Endodermal cell (in vitro differentiated cells): ENCODE data around the gene SDSL. TPM values are rescaled to one million over a fixed set of nuclear protein-coding genes. Genes with fewer than 3 reads are reported as not detected.

Experiments
- DNase-seq: peaks from one replicate; pipeline ENCODE4 v3.0.0-alpha.2; 2017
- H3K27ac ChIP-seq: 2 replicates; pipeline ENCODE4 v1.5.1; 2013; ENCODE audit warnings: mild to moderate bottlenecking, low read depth, low read length, moderate library complexity
- H3K27me3 ChIP-seq: 2 replicates; pipeline ENCODE4 v1.6.1; 2013; ENCODE audit warnings: mild to moderate bottlenecking, low read length, moderate library complexity; ENCODE audit not compliant: insufficient read depth, control insufficient read depth, poor library complexity, severe bottlenecking
- H3K36me3 ChIP-seq: 2 replicates; pipeline ENCODE4 v1.7.0; 2013; ENCODE audit warnings: mild to moderate bottlenecking, low read length, moderate library complexity; ENCODE audit not compliant: control insufficient read depth, insufficient read depth
- H3K4me1 ChIP-seq: one replicate; pipeline ENCODE4 v1.7.0; 2013; ENCODE audit warnings: low read length; ENCODE audit not compliant: control insufficient read depth, insufficient read depth
- H3K4me3 ChIP-seq: 2 replicates; pipeline ENCODE4 v1.5.1; 2013; ENCODE audit warnings: mild to moderate bottlenecking, low read length, moderate library complexity
- H3K9ac ChIP-seq: 2 replicates; pipeline ENCODE4 v1.6.1; 2013; ENCODE audit warnings: mild to moderate bottlenecking, low read length, moderate library complexity; ENCODE audit not compliant: poor library complexity, severe bottlenecking; ENCODE audit errors: extremely low read depth
- H3K9me3 ChIP-seq: 2 replicates; pipeline ENCODE4 v1.6.1; 2013; ENCODE audit warnings: mild to moderate bottlenecking, low read length, moderate library complexity; ENCODE audit not compliant: control insufficient read depth
- H3K27ac Mint-ChIP-seq: 2 replicates; pipeline ENCODE4 v1.8.0; 2020; ENCODE audit warnings: mixed read lengths
- H3K27me3 Mint-ChIP-seq: 2 replicates; pipeline ENCODE4 v1.8.0; 2021; ENCODE audit warnings: mild to moderate bottlenecking, mixed read lengths; ENCODE audit not compliant: insufficient read depth
- H3K36me3 Mint-ChIP-seq: 2 replicates; pipeline ENCODE4 v1.8.0; 2020; ENCODE audit warnings: low read depth, mixed read lengths
- H3K4me1 Mint-ChIP-seq: 2 replicates; pipeline ENCODE4 v1.8.0; 2020; ENCODE audit warnings: mixed read lengths
- H3K4me3 Mint-ChIP-seq: 2 replicates; pipeline ENCODE4 v1.8.0; 2020; ENCODE audit warnings: mild to moderate bottlenecking, moderate library complexity, mixed read lengths
- H3K9me3 Mint-ChIP-seq: 2 replicates; pipeline ENCODE4 v1.8.0; 2020; ENCODE audit warnings: mild to moderate bottlenecking, mixed read lengths
- CTCF ChIP-seq: fragments of 200-600 bp; sonication (generic); conservative IDR thresholded peaks from 2 replicates; pipeline ENCODE4 v1.5.0; 2021; ENCODE audit warnings: antibody characterized with exemption, mild to moderate bottlenecking
- WGBS, 2 experiments: methylation state at CpG; one replicate each; pipeline versions ENCODE4 v1.1.5 to v1.1.7; 2013; ENCODE audit warnings: missing lambda C conversion rate in 2 of 2, mixed read lengths in 1 of 2; ENCODE audit not compliant: insufficient coverage in 1 of 2, insufficient read length in 1 of 2; 5-methylcytosine and 5-hydroxymethylcytosine counted together
- total RNA-seq, 2 donors: library from RNA; stranded (reverse); fragmentation: NEBNext Ultra II Directional in 1 of 2; extraction: Animal tissue kit (Norgen Biotek cat#: 25700) in 1 of 2; gene quantifications; 2 replicates in 1 of 2; 3 replicates in 1 of 2; pipeline ENCODE4 v1.2.1, GENCODE V29; 2021

Gene SDSL
- total RNA-seq, 2 donors from 2014 or later, result 2.4 to 5.7 TPM

GRCh38 chr12:113475451-113476175 lies 53.4 kb downstream of the SDSL start:
- H3K36me3 Mint-ChIP-seq, result no peaks in the 10 kb centered on the region
- H3K4me1 Mint-ChIP-seq, result peaks cover 39% of the 10 kb centered on the region
- peaks cover 14% of the 10 kb centered on the region for H3K4me1 ChIP-seq
- peaks cover 98% of the 10 kb centered on the region for H3K27me3 ChIP-seq
- H3K9me3 ChIP-seq, result no peaks in the 10 kb centered on the region
- H3K4me3 Mint-ChIP-seq, result peak overlapping the region; percentile 23
- peaks cover 98% of the 10 kb centered on the region for H3K27me3 Mint-ChIP-seq
- no peak for TF ChIP-seq CTCF
- H3K9ac ChIP-seq, result no peak overlapping the region
- no peak overlapping the region for H3K27ac Mint-ChIP-seq
- no peaks in the 10 kb centered on the region for H3K36me3 ChIP-seq
- 0 to 2% methylated on average over 18 to 50 of the region's 50 CpGs for WGBS, 2 experiments
- H3K9me3 Mint-ChIP-seq, result no peaks in the 10 kb centered on the region
- DNase-seq, result peak; percentile 65
- H3K4me3 ChIP-seq, result peak overlapping the region; percentile 66
- H3K27ac ChIP-seq, result no peak overlapping the region

- Histone ChIP-seq H3K9ac (no peak overlapping the region), H3K36me3 (no peaks in the 10 kb centered on the region), H3K4me1 (peaks cover 11% of the 10 kb centered on the region), H3K27me3 (peaks cover 98% of the 10 kb centered on the region), H3K4me3 (peak overlapping the region; percentile 66), H3K27ac (no peak overlapping the region), H3K9me3 (no peaks in the 10 kb centered on the region)
- no peak for TF ChIP-seq CTCF
- Mint-ChIP-seq H3K4me1 (peaks cover 36% of the 10 kb centered on the region), H3K27me3 (peaks cover 98% of the 10 kb centered on the region), H3K4me3 (peak overlapping the region; percentile 23), H3K27ac (no peak overlapping the region), H3K9me3 (no peaks in the 10 kb centered on the region), H3K36me3 (no peaks in the 10 kb centered on the region)
- peak; percentile 72 for DNase-seq
- 1% methylated on average over 12 to 57 of the region's 58 CpGs for WGBS, 2 experiments
These were observed 54.2 kb downstream of the SDSL start for GRCh38 chr12:113476176-113476986.

GRCh38 chr12:113477171-113477841 lies 55.1 kb downstream of the SDSL start:
- H3K27ac Mint-ChIP-seq, result no peak overlapping the region
- DNase-seq, result peak; percentile 85
- no peaks in the 10 kb centered on the region for H3K36me3 Mint-ChIP-seq
- Histone ChIP-seq H3K27ac (no peak overlapping the region), H3K27me3 (peaks cover 96% of the 10 kb centered on the region), H3K9ac (no peak overlapping the region), H3K36me3 (no peaks in the 10 kb centered on the region), H3K4me3 (no peak overlapping the region), H3K4me1 (peaks cover 11% of the 10 kb centered on the region), H3K9me3 (no peaks in the 10 kb centered on the region)
- peaks cover 36% of the 10 kb centered on the region for H3K4me1 Mint-ChIP-seq
- WGBS, 2 experiments, result 5 to 13% methylated on average over 6 to 7 of the region's 7 CpGs
- H3K27me3 Mint-ChIP-seq, result peaks cover 96% of the 10 kb centered on the region
- no peak overlapping the region for H3K4me3 Mint-ChIP-seq
- no peak for TF ChIP-seq CTCF
- H3K9me3 Mint-ChIP-seq, result no peaks in the 10 kb centered on the region
